MM.1S (cell line): Measurements from ENCODE around the gene GNGT1.

Experiments
- DNase-seq: peaks from one replicate; pipeline ENCODE4 v3.0.0-alpha.2; 2015
- H2AFZ ChIP-seq: fragments of 300-600 bp; sonication (generic); 2 replicates; pipeline ENCODE4 v1.6.0; 2016; ENCODE audit warnings: antibody characterized with exemption, low read length
- H3F3A ChIP-seq: fragments of 300-600 bp; sonication (generic); 2 replicates; pipeline ENCODE4 v1.6.1; 2016; ENCODE audit warnings: mild to moderate bottlenecking, antibody characterized with exemption, low read length, moderate library complexity, mixed read lengths; ENCODE audit not compliant: insufficient read depth
- H3K27ac ChIP-seq: fragments of 300-600 bp; sonication (generic); 2 replicates; pipeline ENCODE4 v1.5.1; 2016; ENCODE audit warnings: mild to moderate bottlenecking, low read length
- H3K27me3 ChIP-seq: fragments of 300-600 bp; sonication (generic); replicated peaks from 2 replicates; pipeline ENCODE4 v1.6.0; 2016; ENCODE audit warnings: low read length; ENCODE audit not compliant: insufficient read depth
- H3K36me3 ChIP-seq: fragments of 300-600 bp; sonication (generic); replicated peaks from 2 replicates; pipeline ENCODE4 v1.6.1; 2016; ENCODE audit warnings: mild to moderate bottlenecking, low read length, mixed read lengths; ENCODE audit not compliant: insufficient read depth
- H3K4me1 ChIP-seq: fragments of 300-600 bp; sonication (generic); 2 replicates; pipeline ENCODE4 v1.6.1; 2016; ENCODE audit warnings: low read length, mixed read lengths
- H3K4me2 ChIP-seq: fragments of 300-600 bp; sonication (generic); 2 replicates; pipeline ENCODE4 v1.6.0; 2016; ENCODE audit warnings: low read depth, low read length
- H3K4me3 ChIP-seq: fragments of 300-600 bp; sonication (generic); 2 replicates; pipeline ENCODE4 v1.5.1; 2016; ENCODE audit warnings: low read length, mixed read lengths
- H3K79me2 ChIP-seq: fragments of 300-600 bp; sonication (generic); 2 replicates; pipeline ENCODE4 v1.6.1; 2016; ENCODE audit warnings: mixed run types, low read length, mixed read lengths
- H3K9ac ChIP-seq: fragments of 300-600 bp; sonication (generic); 2 replicates; pipeline ENCODE4 v1.6.1; 2016; ENCODE audit warnings: low read length, mixed read lengths
- H3K9me2 ChIP-seq: fragments of 300-600 bp; sonication (generic); replicated peaks from 2 replicates; pipeline ENCODE4 v1.6.1; 2016; ENCODE audit warnings: mild to moderate bottlenecking, low read length, mixed read lengths; ENCODE audit not compliant: insufficient read depth
- H3K9me3 ChIP-seq: fragments of 300-600 bp; sonication (generic); replicated peaks from 2 replicates; pipeline ENCODE4 v1.6.1; 2016; ENCODE audit warnings: mild to moderate bottlenecking, low read length, mixed read lengths; ENCODE audit not compliant: insufficient read depth
- H4K20me1 ChIP-seq: fragments of 300-600 bp; sonication (generic); 2 replicates; pipeline ENCODE4 v1.6.1; 2016; ENCODE audit warnings: mild to moderate bottlenecking, low read length, moderate library complexity, mixed read lengths; ENCODE audit not compliant: insufficient read depth
- EZH2 ChIP-seq: fragments of 300-600 bp; sonication (generic); optimal IDR thresholded peaks from 2 replicates; pipeline ENCODE3; 2017; ENCODE audit warnings: low read depth, mild to moderate bottlenecking, antibody characterized with exemption, low read length, mixed read lengths
- EZH2phosphoT487 ChIP-seq: fragments of 300-600 bp; sonication (generic); IDR thresholded peaks from 2 replicates; pipeline ENCODE4 v1.6.1; 2018; ENCODE audit warnings: antibody characterized with exemption, low read length
- TF ChIP-seq, protein P1 (sequence below): fragments of 300-600 bp; sonication (generic); IDR thresholded peaks from 2 replicates; pipeline ENCODE4 v1.5.1; 2016; ENCODE audit warnings: antibody characterized with exemption, low read length, mixed read lengths

Gene GNGT1

DNA sequence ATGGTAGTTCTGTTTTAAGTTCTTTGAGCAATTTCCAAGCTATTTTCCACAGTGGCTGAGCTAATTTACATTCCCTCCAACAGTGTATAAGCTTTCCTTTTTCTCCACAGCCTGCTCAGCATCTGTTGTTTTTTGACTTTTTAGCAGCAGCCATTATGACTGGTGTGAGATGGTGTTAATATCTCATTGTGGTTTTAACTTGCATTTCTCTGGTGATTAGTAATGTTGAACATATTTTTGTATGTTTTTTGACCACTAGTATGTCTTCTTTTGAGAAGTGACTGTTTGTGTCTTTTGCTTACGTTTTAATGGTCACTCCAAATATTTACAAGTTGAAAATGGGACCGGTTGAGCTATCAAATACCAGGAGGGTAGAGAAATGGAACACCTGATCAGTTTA lies 35.6 kb downstream of the GNGT1 start:
- Histone ChIP-seq H3K27ac (no peak overlapping the region), H2AFZ (no peak overlapping the region)
- no peak for TF ChIP-seq EZH2phosphoT487
- TF ChIP-seq, protein P1, sequence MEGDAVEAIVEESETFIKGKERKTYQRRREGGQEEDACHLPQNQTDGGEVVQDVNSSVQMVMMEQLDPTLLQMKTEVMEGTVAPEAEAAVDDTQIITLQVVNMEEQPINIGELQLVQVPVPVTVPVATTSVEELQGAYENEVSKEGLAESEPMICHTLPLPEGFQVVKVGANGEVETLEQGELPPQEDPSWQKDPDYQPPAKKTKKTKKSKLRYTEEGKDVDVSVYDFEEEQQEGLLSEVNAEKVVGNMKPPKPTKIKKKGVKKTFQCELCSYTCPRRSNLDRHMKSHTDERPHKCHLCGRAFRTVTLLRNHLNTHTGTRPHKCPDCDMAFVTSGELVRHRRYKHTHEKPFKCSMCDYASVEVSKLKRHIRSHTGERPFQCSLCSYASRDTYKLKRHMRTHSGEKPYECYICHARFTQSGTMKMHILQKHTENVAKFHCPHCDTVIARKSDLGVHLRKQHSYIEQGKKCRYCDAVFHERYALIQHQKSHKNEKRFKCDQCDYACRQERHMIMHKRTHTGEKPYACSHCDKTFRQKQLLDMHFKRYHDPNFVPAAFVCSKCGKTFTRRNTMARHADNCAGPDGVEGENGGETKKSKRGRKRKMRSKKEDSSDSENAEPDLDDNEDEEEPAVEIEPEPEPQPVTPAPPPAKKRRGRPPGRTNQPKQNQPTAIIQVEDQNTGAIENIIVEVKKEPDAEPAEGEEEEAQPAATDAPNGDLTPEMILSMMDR = no peak
- TF ChIP-seq EZH2 = no peak

DNA sequence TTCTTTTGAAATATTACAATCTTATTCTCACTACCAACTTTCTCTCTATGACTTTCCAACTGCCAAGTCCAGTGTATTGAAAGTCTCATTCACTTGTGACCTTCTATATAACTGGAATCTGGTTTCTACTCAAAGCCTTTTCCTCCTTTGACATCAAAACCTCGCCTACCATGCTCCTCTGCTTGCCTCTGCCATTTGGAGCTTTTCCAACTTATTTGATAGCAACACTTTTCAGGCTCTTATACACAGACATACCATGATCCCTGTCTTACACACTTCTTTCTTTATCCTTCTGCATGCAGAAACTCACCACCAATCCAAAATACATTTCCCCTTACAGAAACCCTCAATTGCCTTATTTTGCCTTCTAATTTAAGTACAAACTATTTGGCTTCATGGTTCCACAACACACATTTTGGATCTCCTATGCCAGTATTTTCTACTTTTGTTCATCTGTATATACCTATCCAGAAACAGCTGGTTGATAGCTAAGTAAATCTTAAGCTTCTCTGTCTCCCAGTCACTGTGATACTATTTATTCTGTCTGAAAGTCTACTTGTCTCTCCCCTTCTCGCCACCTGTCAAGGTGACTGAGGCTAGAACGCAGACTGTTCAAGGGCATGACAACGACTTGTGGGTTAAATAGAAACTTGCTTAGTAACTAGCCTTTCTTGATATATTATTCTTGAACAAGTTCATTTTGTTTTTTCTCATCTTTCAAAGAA lies 37.6 kb downstream of the GNGT1 start:
- no peaks in the 10 kb centered on the region for H4K20me1 ChIP-seq
- peaks cover 31% of the 10 kb centered on the region for H3K4me1 ChIP-seq
- H3K27ac ChIP-seq = peak overlapping the region; percentile 43; the same call in 1 of the 2 replicates
- DNase-seq = peak; percentile 89
- no peaks in the 10 kb centered on the region for H3K36me3 ChIP-seq
- no peaks in the 10 kb centered on the region for H3K27me3 ChIP-seq
- H3K4me2 ChIP-seq = peak overlapping the region; percentile 61
- 0 out of 2 replicates have a peak, but pooled peaks cover 8% of the 10 kb centered on the region for H3F3A ChIP-seq
- H3K79me2 ChIP-seq = no peaks in the 10 kb centered on the region
- H3K4me3 ChIP-seq = peak overlapping the region; percentile 11; the same call in 1 of the 2 replicates
- H2AFZ ChIP-seq = no peak overlapping the region
- H3K9me2 ChIP-seq = no peaks in the 10 kb centered on the region
- TF ChIP-seq, protein P1 = no peak
- TF ChIP-seq EZH2phosphoT487 (no peak), EZH2 (no peak)
- H3K9me3 ChIP-seq = no peaks in the 10 kb centered on the region
- H3K9ac ChIP-seq = peak overlapping the region; percentile 7; the same call in 1 of the 2 replicates

More for the DNA sequence above, 35.6 kb downstream of the GNGT1 start:
- Histone ChIP-seq H3K79me2 (no peaks in the 10 kb centered on the region), H3K9me3 (no peaks in the 10 kb centered on the region), H3K36me3 (no peaks in the 10 kb centered on the region), H4K20me1 (no peaks in the 10 kb centered on the region), H3K4me3 (no peak overlapping the region), H3K9ac (no peak overlapping the region), H3K27me3 (no peaks in the 10 kb centered on the region), H3K4me2 (no peak overlapping the region), H3K4me1 (peaks cover 31% of the 10 kb centered on the region), H3K9me2 (no peaks in the 10 kb centered on the region), H3F3A (0 out of 2 replicates have a peak, but pooled peaks cover 8% of the 10 kb centered on the region)
- DNase-seq = no peak

DNA sequence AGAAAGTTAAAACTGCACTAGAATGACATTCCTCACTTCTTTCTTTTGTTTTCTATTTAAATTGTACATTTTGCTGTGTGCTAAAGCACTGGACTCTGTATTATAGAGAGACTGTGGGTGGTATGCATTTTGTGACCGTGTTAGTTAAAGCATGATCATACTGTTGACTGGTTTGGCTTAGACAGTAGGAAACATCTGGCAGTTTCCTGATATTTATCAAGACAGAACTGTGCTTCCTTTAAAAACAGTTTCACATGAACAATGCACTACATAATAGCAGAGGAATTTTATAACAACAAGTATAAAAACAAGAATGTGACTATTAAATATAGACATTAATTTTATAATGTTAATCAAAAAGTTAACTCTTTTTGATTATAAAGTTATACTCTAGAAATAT lies 38.3 kb downstream of the GNGT1 start:
- no peak for TF ChIP-seq EZH2phosphoT487
- no peak for TF ChIP-seq EZH2
- TF ChIP-seq, protein P1 = no peak
- H3K27ac ChIP-seq = peak overlapping the region; percentile 43; the same call in 1 of the 2 replicates
- peak; percentile 52 for DNase-seq
- H3K79me2 ChIP-seq = no peaks in the 10 kb centered on the region
- H3F3A ChIP-seq = 0 out of 2 replicates have a peak, but pooled peaks cover 8% of the 10 kb centered on the region
- no peaks in the 10 kb centered on the region for H3K9me3 ChIP-seq
- H3K9me2 ChIP-seq = no peaks in the 10 kb centered on the region
- no peak overlapping the region for H2AFZ ChIP-seq
- H3K4me1 ChIP-seq = peaks cover 31% of the 10 kb centered on the region
- no peaks in the 10 kb centered on the region for H4K20me1 ChIP-seq
- peak overlapping the region; percentile 11; the same call in 1 of the 2 replicates for H3K4me3 ChIP-seq
- H3K27me3 ChIP-seq = no peaks in the 10 kb centered on the region
- peak overlapping the region; percentile 7; the same call in 1 of the 2 replicates for H3K9ac ChIP-seq
- peak overlapping the region; percentile 61 for H3K4me2 ChIP-seq
- H3K36me3 ChIP-seq = no peaks in the 10 kb centered on the region
